Measurements from ENCODE around the gene GPR55. TPM values are rescaled to one million over a fixed set of nuclear protein-coding genes. Genes with fewer than 3 reads are reported as not detected.
"Not testable (repeated sequence)": the region's sequence is repeated elsewhere in the genome, so short reads cannot be mapped to it uniquely, and the experiment has no call there.

GPR55 gene
- total RNA-seq, 3 donors from 2014 or later, result 1.2 to 1.6 (median 1.5) TPM

- DNase-seq, result no peak
Measured at GRCh38 chr2:230944123-230944653, 19.1 kb upstream of the GPR55 start.

GRCh38 chr2:230942920-230943896 is 18.2 kb upstream of the GPR55 start:
- Mint-ChIP-seq H3K4me1 (ENCODE audit: low read depth) (peaks cover 19% of the 10 kb centered on the region), H3K36me3 (ENCODE audit: insufficient read depth) (no peaks in the 10 kb centered on the region), H3K27me3 (ENCODE audit: low read depth) (peaks cover 8% of the 10 kb centered on the region), H3K4me3 (no peak overlapping the region), H3K9me3 (no peaks in the 10 kb centered on the region)
- peak; percentile 59 for ATAC-seq
- DNase-seq, result no peak

More at GRCh38 chr2:230944123-230944653, 19.1 kb upstream of the GPR55 start:
- no peak overlapping the region for H3K4me3 Mint-ChIP-seq
- no peaks in the 10 kb centered on the region for H3K36me3 Mint-ChIP-seq (ENCODE audit: insufficient read depth)
- H3K27me3 Mint-ChIP-seq (ENCODE audit: low read depth), result peaks cover 8% of the 10 kb centered on the region
- no peaks in the 10 kb centered on the region for H3K9me3 Mint-ChIP-seq
- peak; percentile 75 to 81 for ATAC-seq
- peaks cover 19% of the 10 kb centered on the region for H3K4me1 Mint-ChIP-seq (ENCODE audit: low read depth)

- Mint-ChIP-seq H3K36me3 (ENCODE audit: insufficient read depth) (no peaks in the 10 kb centered on the region), H3K27me3 (ENCODE audit: low read depth) (peaks cover 8% of the 10 kb centered on the region), H3K9me3 (peaks cover 4% of the 10 kb centered on the region), H3K4me1 (ENCODE audit: low read depth) (peaks cover 19% of the 10 kb centered on the region), H3K4me3 (no peak overlapping the region)
- DNase-seq, result no peak
- no peak for ATAC-seq
Measured at GRCh38 chr2:230942371-230942770, 17.3 kb upstream of the GPR55 start.

- Mint-ChIP-seq H3K27me3 (ENCODE audit: low read depth) (peaks cover 8% of the 10 kb centered on the region), H3K4me1 (ENCODE audit: low read depth) (peaks cover 19% of the 10 kb centered on the region)
Measured at GRCh38 chr2:230941202-230942180, 16.4 kb upstream of the GPR55 start.

GRCh38 chr2:230940471-230940815 is 15.4 kb upstream of the GPR55 start:
- H3K27me3 Mint-ChIP-seq (ENCODE audit: low read depth), result peaks cover 8% of the 10 kb centered on the region
- no peak for ATAC-seq

More at GRCh38 chr2:230941202-230942180, 16.4 kb upstream of the GPR55 start:
- Mint-ChIP-seq H3K36me3 (ENCODE audit: insufficient read depth) (no peaks in the 10 kb centered on the region), H3K9me3 (peaks cover 10% of the 10 kb centered on the region), H3K4me3 (no peak overlapping the region)
- DNase-seq (no peak), ATAC-seq (no peak)

GRCh38 chr2:230939691-230940470 is 14.8 kb upstream of the GPR55 start:
- Mint-ChIP-seq H3K36me3 (ENCODE audit: insufficient read depth) (no peaks in the 10 kb centered on the region), H3K9me3 (peaks cover 20% of the 10 kb centered on the region), H3K4me1 (ENCODE audit: low read depth) (peaks cover 19% of the 10 kb centered on the region), H3K4me3 (no peak overlapping the region), H3K27me3 (ENCODE audit: low read depth) (peaks cover 8% of the 10 kb centered on the region)
- DNase-seq (no peak), ATAC-seq (no peak)

More at GRCh38 chr2:230940471-230940815, 15.4 kb upstream of the GPR55 start:
- Mint-ChIP-seq H3K36me3 (ENCODE audit: insufficient read depth) (no peaks in the 10 kb centered on the region), H3K4me3 (no peak overlapping the region), H3K4me1 (ENCODE audit: low read depth) (peaks cover 19% of the 10 kb centered on the region), H3K9me3 (peaks cover 19% of the 10 kb centered on the region)
- no peak for DNase-seq

GRCh38 chr2:230939066-230939591 is 14.1 kb upstream of the GPR55 start:
- Mint-ChIP-seq H3K4me3 (no peak overlapping the region), H3K36me3 (ENCODE audit: insufficient read depth) (no peaks in the 10 kb centered on the region), H3K27me3 (ENCODE audit: low read depth) (peaks cover 6% of the 10 kb centered on the region), H3K4me1 (ENCODE audit: low read depth) (peaks cover 11% of the 10 kb centered on the region), H3K9me3 (peaks cover 20% of the 10 kb centered on the region)
- DNase-seq (no peak), ATAC-seq (no peak)

- H3K9me3 Mint-ChIP-seq, result peaks cover 20% of the 10 kb centered on the region
Measured at GRCh38 chr2:230938516-230939065, 13.5 kb upstream of the GPR55 start.

GRCh38 chr2:230938098-230938497 is 13.1 kb upstream of the GPR55 start:
- H3K4me1 Mint-ChIP-seq (ENCODE audit: low read depth), result peaks cover 2% of the 10 kb centered on the region
- ATAC-seq, result no peak
- no peak overlapping the region for H3K4me3 Mint-ChIP-seq
- no peak for DNase-seq
- no peaks in the 10 kb centered on the region for H3K36me3 Mint-ChIP-seq (ENCODE audit: insufficient read depth)
- peaks cover 3% of the 10 kb centered on the region for H3K27me3 Mint-ChIP-seq (ENCODE audit: low read depth)
- H3K9me3 Mint-ChIP-seq, result peaks cover 20% of the 10 kb centered on the region

More at GRCh38 chr2:230938516-230939065, 13.5 kb upstream of the GPR55 start:
- Mint-ChIP-seq H3K4me1 (ENCODE audit: low read depth) (peaks cover 6% of the 10 kb centered on the region), H3K27me3 (ENCODE audit: low read depth) (peaks cover 3% of the 10 kb centered on the region), H3K36me3 (ENCODE audit: insufficient read depth) (no peaks in the 10 kb centered on the region), H3K4me3 (no peak overlapping the region)
- ATAC-seq, result no peak
- DNase-seq, result no peak

GRCh38 chr2:230937362-230937761 is 12.3 kb upstream of the GPR55 start:
- ATAC-seq, result no peak
- no peak for DNase-seq
- Mint-ChIP-seq H3K4me3 (no peak overlapping the region), H3K9me3 (peaks cover 20% of the 10 kb centered on the region), H3K36me3 (ENCODE audit: insufficient read depth) (no peaks in the 10 kb centered on the region), H3K4me1 (ENCODE audit: low read depth) (peaks cover 5% of the 10 kb centered on the region), H3K27me3 (ENCODE audit: low read depth) (peaks cover 3% of the 10 kb centered on the region)

GRCh38 chr2:230936243-230936642 is 11.2 kb upstream of the GPR55 start:
- not testable (repeated sequence) for H3K4me3 Mint-ChIP-seq; H3K27me3 Mint-ChIP-seq (ENCODE audit: low read depth); ATAC-seq; H3K36me3 Mint-ChIP-seq (ENCODE audit: insufficient read depth); DNase-seq
- Mint-ChIP-seq H3K4me1 (ENCODE audit: low read depth) (peaks cover 13% of the 10 kb centered on the region), H3K9me3 (peaks cover 20% of the 10 kb centered on the region)

GRCh38 chr2:230935130-230935430 is 10.0 kb upstream of the GPR55 start:
- Mint-ChIP-seq H3K27me3 (ENCODE audit: low read depth) (no peaks in the 10 kb centered on the region), H3K4me3 (no peak overlapping the region), H3K9me3 (peaks cover 20% of the 10 kb centered on the region), H3K36me3 (ENCODE audit: insufficient read depth) (no peaks in the 10 kb centered on the region), H3K4me1 (ENCODE audit: low read depth) (peaks cover 13% of the 10 kb centered on the region)
- DNase-seq, result no peak
- ATAC-seq, result no peak

Data from activated T-cell treated with anti-CD3 and anti-CD28 coated beads, Interleukin-2, amount 50 U/mL, for 4 hours (primary cell).